Dendritic cell treated with granulocyte-macrophage colony-stimulating factor and Interleukin-4, amounts not matched to agents 40 ng/mL and 50 ng/mL, for 4 days (primary cell): ENCODE measurements around the gene CPS1.

Experiments used
- H3K27ac Mint-ChIP-seq: one replicate; pipeline ENCODE4 v1.8.0; 2022; ENCODE audit warnings: mild to moderate bottlenecking, mixed read lengths
- H3K27me3 Mint-ChIP-seq: one replicate; pipeline ENCODE4 v1.8.0; 2022; ENCODE audit warnings: mild to moderate bottlenecking, mixed read lengths
- H3K36me3 Mint-ChIP-seq: one replicate; pipeline ENCODE4 v1.8.0; 2022; ENCODE audit warnings: low read depth, mixed read lengths
- H3K4me1 Mint-ChIP-seq: one replicate; pipeline ENCODE4 v1.8.0; 2022; ENCODE audit warnings: low read depth, mixed read lengths
- H3K4me3 Mint-ChIP-seq: one replicate; pipeline ENCODE4 v1.8.0; 2022; ENCODE audit warnings: mild to moderate bottlenecking, moderate library complexity, mixed read lengths
- H3K9me3 Mint-ChIP-seq: one replicate; pipeline ENCODE4 v1.8.0; 2022; ENCODE audit warnings: mixed read lengths
- intact Hi-C: fragments of 100-400 bp; cut with micrococcal nuclease; formaldehyde crosslinking; loops from one replicate; pipeline ENCODE4 v1.15.0; 2022

CPS1 gene

GRCh38 chr2:210558708-210559107 lies 2.3 kb downstream of the CPS1 start:
- Mint-ChIP-seq H3K4me3 (no peak overlapping the region), H3K4me1 (no peaks in the 10 kb centered on the region), H3K9me3 (no peaks in the 10 kb centered on the region), H3K27me3 (no peaks in the 10 kb centered on the region), H3K36me3 (no peaks in the 10 kb centered on the region), H3K27ac (no peak overlapping the region)
- intact Hi-C loops: no loop called here

GRCh38 chr2:210559182-210559581 lies 2.8 kb downstream of the CPS1 start:
- no peaks in the 10 kb centered on the region for H3K36me3 Mint-ChIP-seq
- H3K27ac Mint-ChIP-seq: no peak overlapping the region
- intact Hi-C loops: no loop called here

GRCh38 chr2:210561475-210561874 lies 5.1 kb downstream of the CPS1 start:
- no peak overlapping the region for H3K27ac Mint-ChIP-seq
- intact Hi-C loops: no loop called here
- H3K9me3 Mint-ChIP-seq: no peaks in the 10 kb centered on the region
- no peak overlapping the region for H3K4me3 Mint-ChIP-seq
- no peaks in the 10 kb centered on the region for H3K27me3 Mint-ChIP-seq
- no peaks in the 10 kb centered on the region for H3K4me1 Mint-ChIP-seq
- H3K36me3 Mint-ChIP-seq: no peaks in the 10 kb centered on the region

More at GRCh38 chr2:210559182-210559581, 2.8 kb downstream of the CPS1 start:
- H3K4me3 Mint-ChIP-seq: no peak overlapping the region
- no peaks in the 10 kb centered on the region for H3K4me1 Mint-ChIP-seq
- H3K27me3 Mint-ChIP-seq: no peaks in the 10 kb centered on the region
- H3K9me3 Mint-ChIP-seq: no peaks in the 10 kb centered on the region

GRCh38 chr2:210562091-210562490 lies 5.7 kb downstream of the CPS1 start:
- Mint-ChIP-seq H3K4me1 (no peaks in the 10 kb centered on the region), H3K9me3 (no peaks in the 10 kb centered on the region), H3K27me3 (no peaks in the 10 kb centered on the region), H3K27ac (no peak overlapping the region), H3K36me3 (no peaks in the 10 kb centered on the region), H3K4me3 (no peak overlapping the region)
- intact Hi-C loops: no loop called here

GRCh38 chr2:210562502-210563080 lies 6.2 kb downstream of the CPS1 start:
- H3K4me3 Mint-ChIP-seq: no peak overlapping the region
- no peaks in the 10 kb centered on the region for H3K27me3 Mint-ChIP-seq
- intact Hi-C loops: no loop called here
- H3K4me1 Mint-ChIP-seq: no peaks in the 10 kb centered on the region
- H3K9me3 Mint-ChIP-seq: no peaks in the 10 kb centered on the region
- H3K36me3 Mint-ChIP-seq: no peaks in the 10 kb centered on the region
- H3K27ac Mint-ChIP-seq: no peak overlapping the region

GRCh38 chr2:210567279-210567678 lies 10.9 kb downstream of the CPS1 start:
- no peaks in the 10 kb centered on the region for H3K36me3 Mint-ChIP-seq
- H3K4me1 Mint-ChIP-seq: no peaks in the 10 kb centered on the region
- no peak overlapping the region for H3K27ac Mint-ChIP-seq
- no peaks in the 10 kb centered on the region for H3K27me3 Mint-ChIP-seq
- intact Hi-C loops: no loop called here
- H3K9me3 Mint-ChIP-seq: no peaks in the 10 kb centered on the region
- H3K4me3 Mint-ChIP-seq: no peak overlapping the region

- Mint-ChIP-seq H3K4me3 (no peak overlapping the region), H3K36me3 (no peaks in the 10 kb centered on the region), H3K27ac (no peak overlapping the region), H3K27me3 (no peaks in the 10 kb centered on the region), H3K9me3 (no peaks in the 10 kb centered on the region), H3K4me1 (no peaks in the 10 kb centered on the region)
- intact Hi-C loops: no loop called here
These were observed 11.7 kb downstream of the CPS1 start for GRCh38 chr2:210568108-210568507.

GRCh38 chr2:210577263-210578071 lies 21.1 kb downstream of the CPS1 start:
- no peaks in the 10 kb centered on the region for H3K9me3 Mint-ChIP-seq
- H3K36me3 Mint-ChIP-seq: no peaks in the 10 kb centered on the region
- no peak overlapping the region for H3K4me3 Mint-ChIP-seq
- H3K4me1 Mint-ChIP-seq: no peaks in the 10 kb centered on the region
- intact Hi-C loops: no loop called here
- no peaks in the 10 kb centered on the region for H3K27me3 Mint-ChIP-seq
- H3K27ac Mint-ChIP-seq: no peak overlapping the region

- Mint-ChIP-seq H3K4me3 (no peak overlapping the region), H3K27me3 (no peaks in the 10 kb centered on the region), H3K36me3 (no peaks in the 10 kb centered on the region), H3K27ac (no peak overlapping the region), H3K9me3 (no peaks in the 10 kb centered on the region), H3K4me1 (no peaks in the 10 kb centered on the region)
- intact Hi-C loops: no loop called here
These were observed 28.4 kb downstream of the CPS1 start for GRCh38 chr2:210584834-210585233.

GRCh38 chr2:210586381-210586780 lies 30.0 kb downstream of the CPS1 start:
- no peak overlapping the region for H3K27ac Mint-ChIP-seq
- no peaks in the 10 kb centered on the region for H3K27me3 Mint-ChIP-seq
- no peaks in the 10 kb centered on the region for H3K36me3 Mint-ChIP-seq
- no peak overlapping the region for H3K4me3 Mint-ChIP-seq
- no peaks in the 10 kb centered on the region for H3K9me3 Mint-ChIP-seq
- intact Hi-C loops: no loop called here
- H3K4me1 Mint-ChIP-seq: no peaks in the 10 kb centered on the region

- no peaks in the 10 kb centered on the region for H3K4me1 Mint-ChIP-seq
- no peak overlapping the region for H3K4me3 Mint-ChIP-seq
- intact Hi-C loops: no loop called here
- H3K36me3 Mint-ChIP-seq: no peaks in the 10 kb centered on the region
- no peaks in the 10 kb centered on the region for H3K9me3 Mint-ChIP-seq
- H3K27ac Mint-ChIP-seq: no peak overlapping the region
- H3K27me3 Mint-ChIP-seq: no peaks in the 10 kb centered on the region
These were observed 35.3 kb downstream of the CPS1 start for GRCh38 chr2:210591663-210592062.

- Mint-ChIP-seq H3K4me1 (no peaks in the 10 kb centered on the region), H3K9me3 (no peaks in the 10 kb centered on the region), H3K4me3 (no peak overlapping the region), H3K36me3 (no peaks in the 10 kb centered on the region), H3K27me3 (no peaks in the 10 kb centered on the region), H3K27ac (no peak overlapping the region)
- intact Hi-C loops: no loop called here
These were observed 36.3 kb downstream of the CPS1 start for GRCh38 chr2:210592726-210593125.

- Mint-ChIP-seq H3K27ac (no peak overlapping the region), H3K4me1 (no peaks in the 10 kb centered on the region), H3K27me3 (no peaks in the 10 kb centered on the region), H3K36me3 (no peaks in the 10 kb centered on the region), H3K9me3 (no peaks in the 10 kb centered on the region), H3K4me3 (no peak overlapping the region)
- intact Hi-C loops: no loop called here
These were observed 36.8 kb downstream of the CPS1 start for GRCh38 chr2:210593166-210593565.

GRCh38 chr2:210598219-210598618 lies 41.8 kb downstream of the CPS1 start:
- Mint-ChIP-seq H3K9me3 (no peaks in the 10 kb centered on the region), H3K4me3 (no peak overlapping the region), H3K36me3 (no peaks in the 10 kb centered on the region), H3K27me3 (no peaks in the 10 kb centered on the region), H3K4me1 (no peaks in the 10 kb centered on the region), H3K27ac (no peak overlapping the region)
- intact Hi-C loops: no loop called here

- no peaks in the 10 kb centered on the region for H3K27me3 Mint-ChIP-seq
- no peaks in the 10 kb centered on the region for H3K36me3 Mint-ChIP-seq
- no peaks in the 10 kb centered on the region for H3K9me3 Mint-ChIP-seq
- H3K4me1 Mint-ChIP-seq: no peaks in the 10 kb centered on the region
- intact Hi-C loops: no loop called here
- H3K4me3 Mint-ChIP-seq: no peak overlapping the region
- H3K27ac Mint-ChIP-seq: no peak overlapping the region
These were observed 43.1 kb downstream of the CPS1 start for GRCh38 chr2:210599476-210599875.
